Measurements from ENCODE around the gene RAB43.

GRCh38 chr3:129063841-129064482 lies 57.6 kb downstream of the RAB43 start:
- TF ChIP-seq CTCF (IDR thresholded peaks at IDR 0.05) = no peak
- no peak for TF ChIP-seq EZH2 (IDR thresholded peaks at IDR 0.05)
- TF ChIP-seq EZH2phosphoT487 (IDR thresholded peaks at IDR 0.05) = no peak
